Right lobe of liver (tissue), 6 donors: ENCODE measurements around the gene KRT7. TPM values are rescaled to one million over a fixed set of nuclear protein-coding genes. Genes with fewer than 3 reads are reported as not detected.

Experiments
- ATAC-seq, 4 donors: fragments of 200-7000 bp; cut with Tn5 transposase; one replicate each; pipeline ENCODE4 v1.9.1; 2020; ENCODE audit warnings: mild to moderate bottlenecking in 4 of 4, moderate library complexity in 4 of 4
- DNase-seq, 3 donors: peaks; one replicate each; pipeline ENCODE4 v3.0.0-alpha.2; 2020
- H3K27ac ChIP-seq, 3 donors: fragments of 200-600 bp; one replicate each; pipeline ENCODE4 v1.8.0; 2022
- H3K27me3 ChIP-seq, 2 donors: fragments of 200-600 bp; one replicate each; pipeline ENCODE4 v1.8.0; 2022
- H3K36me3 ChIP-seq, 4 donors: fragments of 200-600 bp; sonication (generic) in 1 of 4; one replicate each; pipeline versions ENCODE4 v1.5.1 to v1.8.0; 2017 to 2022; ENCODE audit warnings: control low read depth in 1 of 4
- H3K4me1 ChIP-seq, 4 donors: fragments of 200-600 bp; sonication (generic) in 1 of 4; one replicate each; pipeline versions ENCODE4 v1.5.1 to v1.8.0; 2017 to 2022; ENCODE audit warnings: control low read depth in 1 of 4
- H3K4me3 ChIP-seq, 3 donors: fragments of 200-600 bp; one replicate each; pipeline ENCODE4 v1.8.0; 2022
- H3K9me3 ChIP-seq, 4 donors: fragments of 200-600 bp; sonication (generic) in 1 of 4; one replicate each; pipeline versions ENCODE4 v1.5.1 to v1.8.0; 2017 to 2022; ENCODE audit warnings: control low read depth in 1 of 4
- POLR2A ChIP-seq: fragments of 450-650 bp; IDR thresholded peaks from one replicate; pipeline ENCODE4 v1.6.1; 2017; ENCODE audit warnings: antibody characterized with exemption, mild to moderate bottlenecking
- WGBS: methylation state at CpG from one replicate; pipeline ENCODE4 v1.1.6; 2018; ENCODE audit warnings: low coverage, low lambda C conversion rate; ENCODE audit not compliant: insufficient coverage; ENCODE audit errors: missing lambda C conversion rate; 5-methylcytosine and 5-hydroxymethylcytosine counted together
- intact Hi-C, 2 donors: fragments of 100-400 bp; cut with DNase I; formaldehyde crosslinking; loops; one replicate each; pipeline versions ENCODE4 v1.11.2 to v1.14.1; 2022
- total RNA-seq, 6 experiments: library from RNA; depleted of rRNA in 2 of 6; stranded (reverse); fragments of >200 nt in 2 of 6; fragmentation: NEBNext Ultra II Directional in 3 of 6; extraction: Animal tissue kit (Norgen Biotek cat#: 25700) in 3 of 6; gene quantifications; one replicate each; pipeline versions ENCODE4 v1.1.0 to v1.2.4, GENCODE V29; 2016 to 2023
- TF ChIP-seq, protein P1 (sequence below), 4 donors: fragments of 200-600 bp in 3 of 4; fragments of 450-650 bp in 1 of 4; IDR thresholded peaks; one replicate each; pipeline versions ENCODE4 v1.5.1 to v1.8.0; 2016 to 2022; ENCODE audit warnings: antibody characterized with exemption in 4 of 4, mild to moderate bottlenecking in 2 of 4
- donor health status: DM: no; HTN: yes; CAD: no.
- donor health status: DM: no; HTN: no; CAD: no.
- donor health status: DM: no; HTN: no; CAD: no.
- donor health status: DM: no; HTN: yes; CAD: no.
- donor health status: DM: no; HTN: yes; CAD: no.

The KRT7 gene
- total RNA-seq, 6 experiments from 2014 or later, result 3.4 to 19.2 (median 10.7) TPM

DNA sequence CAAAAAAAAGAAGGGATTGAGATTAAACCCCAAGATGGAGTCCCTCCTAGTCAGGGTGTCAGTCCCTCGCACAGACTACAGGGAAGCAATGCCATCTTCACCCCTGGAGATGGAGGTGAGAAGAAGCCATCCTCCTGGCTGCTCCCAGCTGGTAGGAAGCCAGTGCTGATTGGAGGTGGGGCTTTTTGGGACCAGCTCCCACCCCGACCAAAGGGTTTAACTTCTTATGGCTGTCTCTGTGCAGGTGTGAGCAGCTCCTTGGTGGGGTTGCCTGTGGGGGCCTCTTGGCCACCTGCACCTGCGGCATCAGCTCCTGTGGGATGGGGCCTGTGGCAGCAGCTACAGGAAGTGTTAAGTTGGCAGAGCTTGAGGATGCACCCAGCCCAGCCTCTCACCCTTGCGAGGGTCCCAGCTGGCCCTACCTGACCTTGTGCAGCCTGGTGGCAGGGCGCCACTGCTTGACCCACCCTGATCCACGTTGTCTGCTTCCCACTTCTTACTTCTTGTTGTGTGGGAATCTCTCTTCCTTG, 37.6 kb downstream of the KRT7 start:
- no peak for DNase-seq

DNA sequence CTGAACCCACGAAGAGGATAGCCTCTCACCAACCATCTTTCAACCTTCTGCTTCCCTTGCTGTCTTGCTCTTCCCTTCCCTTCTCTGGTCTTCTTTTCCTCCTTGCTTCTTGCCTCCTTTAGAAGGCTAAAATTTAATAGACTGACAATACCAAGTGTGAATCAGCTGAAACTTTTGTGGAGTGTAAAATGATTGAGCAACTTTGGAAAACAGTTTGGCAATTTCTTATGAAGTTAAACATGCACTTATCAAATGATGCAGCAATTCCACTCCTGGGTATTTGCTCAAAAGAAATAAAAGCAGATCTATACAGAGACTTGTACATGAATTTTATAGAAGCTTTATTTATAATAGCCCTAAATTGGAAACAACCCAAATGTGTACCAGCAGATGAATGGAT, 38.1 kb downstream of the KRT7 start:
- no peak overlapping the region for H3K27ac ChIP-seq
- no peak overlapping the region for H3K4me3 ChIP-seq
- TF ChIP-seq POLR2A, result no peak
- TF ChIP-seq, protein P1, sequence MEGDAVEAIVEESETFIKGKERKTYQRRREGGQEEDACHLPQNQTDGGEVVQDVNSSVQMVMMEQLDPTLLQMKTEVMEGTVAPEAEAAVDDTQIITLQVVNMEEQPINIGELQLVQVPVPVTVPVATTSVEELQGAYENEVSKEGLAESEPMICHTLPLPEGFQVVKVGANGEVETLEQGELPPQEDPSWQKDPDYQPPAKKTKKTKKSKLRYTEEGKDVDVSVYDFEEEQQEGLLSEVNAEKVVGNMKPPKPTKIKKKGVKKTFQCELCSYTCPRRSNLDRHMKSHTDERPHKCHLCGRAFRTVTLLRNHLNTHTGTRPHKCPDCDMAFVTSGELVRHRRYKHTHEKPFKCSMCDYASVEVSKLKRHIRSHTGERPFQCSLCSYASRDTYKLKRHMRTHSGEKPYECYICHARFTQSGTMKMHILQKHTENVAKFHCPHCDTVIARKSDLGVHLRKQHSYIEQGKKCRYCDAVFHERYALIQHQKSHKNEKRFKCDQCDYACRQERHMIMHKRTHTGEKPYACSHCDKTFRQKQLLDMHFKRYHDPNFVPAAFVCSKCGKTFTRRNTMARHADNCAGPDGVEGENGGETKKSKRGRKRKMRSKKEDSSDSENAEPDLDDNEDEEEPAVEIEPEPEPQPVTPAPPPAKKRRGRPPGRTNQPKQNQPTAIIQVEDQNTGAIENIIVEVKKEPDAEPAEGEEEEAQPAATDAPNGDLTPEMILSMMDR (IDR thresholded peaks at IDR 0.05), result no peak
- H3K27me3 ChIP-seq, result no peaks in the 10 kb centered on the region
- intact Hi-C loops, result no loop called here
- DNase-seq, result no peak
- H3K9me3 ChIP-seq, result no peaks in the 10 kb centered on the region
- WGBS, result 78% methylated on average over 1 of the region's 1 CpG
- ATAC-seq, result no peak
- H3K36me3 ChIP-seq, result no peaks in the 10 kb centered on the region
- H3K4me1 ChIP-seq, result no peaks in the 10 kb centered on the region

More for the DNA sequence above, 37.6 kb downstream of the KRT7 start:
- no peak for ATAC-seq
- WGBS, result 53% methylated on average over 2 of the region's 6 CpGs
- no peaks in the 10 kb centered on the region for H3K27me3 ChIP-seq
- no peaks in the 10 kb centered on the region for H3K9me3 ChIP-seq
- intact Hi-C loops, result no loop called here
- H3K4me1 ChIP-seq, result no peaks in the 10 kb centered on the region
- TF ChIP-seq POLR2A, result no peak
- TF ChIP-seq, protein P1 (IDR thresholded peaks at IDR 0.05), result no peak
- no peak overlapping the region for H3K4me3 ChIP-seq
- H3K27ac ChIP-seq, result no peak overlapping the region
- no peaks in the 10 kb centered on the region for H3K36me3 ChIP-seq

DNA sequence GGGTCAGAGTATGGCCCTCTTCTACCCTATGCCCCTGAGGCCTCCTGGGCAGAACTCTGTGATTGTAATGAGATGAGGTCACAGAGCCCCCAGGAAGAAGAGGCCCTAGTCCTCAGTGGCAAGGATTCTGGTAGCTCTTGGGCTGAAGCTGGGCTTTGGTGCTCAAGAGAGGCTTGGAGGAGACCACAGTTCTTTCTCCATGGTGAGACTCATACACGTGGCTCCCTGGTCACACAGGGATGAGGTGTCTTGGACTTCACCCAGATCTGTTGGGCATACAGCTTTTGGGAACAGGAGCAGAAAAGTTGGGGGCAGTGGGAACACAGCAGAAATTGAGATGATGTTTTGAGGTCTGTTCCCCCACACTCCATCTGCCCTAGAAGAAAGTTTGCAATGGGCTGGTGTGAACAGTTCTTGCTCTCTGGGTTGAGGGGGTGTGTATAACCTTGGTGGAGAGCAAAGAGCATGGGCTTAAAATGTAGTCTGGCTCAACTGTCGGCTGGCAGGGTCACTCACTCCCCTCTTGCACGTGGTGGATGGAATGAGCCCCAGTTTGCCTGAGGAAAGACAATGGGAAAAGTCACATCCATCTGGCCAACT, 41.6 kb downstream of the KRT7 start, which contains the start of gene KRT86:
TSS of gene KRT86 (plus strand) at position 125 of the 600 bp plus-strand sequence. CDS start 27,272 bp downstream, outside the sequence.
- ATAC-seq (no peak), DNase-seq (no peak)
- Histone ChIP-seq H3K4me3 (no peak within 1 kb of the TSS), H3K27me3 (no peaks in the 10 kb centered on the region), H3K36me3 (no peaks in the 10 kb centered on the region), H3K9me3 (no peaks in the 10 kb centered on the region), H3K4me1 (no peaks in the 10 kb centered on the region), H3K27ac (no peak within 1 kb of the TSS)
- WGBS, result 34% methylated on average over 3 of the region's 3 CpGs
- no peak for TF ChIP-seq POLR2A
- TF ChIP-seq, protein P1 (IDR thresholded peaks at IDR 0.05), result no peak
- intact Hi-C loops, result no loop called here

DNA sequence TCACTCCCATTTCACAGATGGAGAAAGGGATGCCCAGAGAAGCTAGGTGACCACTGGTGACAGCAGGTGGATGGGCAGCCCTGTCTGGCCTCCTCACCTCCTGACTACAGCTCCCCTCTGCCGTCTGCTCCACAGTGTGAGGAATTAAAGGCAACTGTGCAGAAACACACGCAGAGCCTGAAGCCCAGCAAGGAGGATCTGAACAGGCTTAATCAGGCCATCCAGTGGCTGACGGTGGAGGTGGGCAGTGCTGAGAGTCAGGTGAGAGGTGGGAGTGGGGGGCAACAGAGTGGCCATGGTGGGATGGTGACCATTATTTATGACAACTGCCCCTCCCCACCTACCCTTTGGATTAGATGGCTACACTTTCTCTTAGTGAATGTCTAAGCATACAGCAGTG, 42.6 kb downstream of the KRT7 start:
- TF ChIP-seq POLR2A, result no peak
- TF ChIP-seq, protein P1 (IDR thresholded peaks at IDR 0.05), result no peak
- Histone ChIP-seq H3K9me3 (no peaks in the 10 kb centered on the region), H3K36me3 (no peaks in the 10 kb centered on the region), H3K4me1 (no peaks in the 10 kb centered on the region), H3K27me3 (no peaks in the 10 kb centered on the region), H3K27ac (no peak overlapping the region), H3K4me3 (no peak overlapping the region)
- 67% methylated on average over 3 of the region's 3 CpGs for WGBS
- intact Hi-C loops, result no loop called here
- DNase-seq (no peak), ATAC-seq (no peak)
